GM19463 (cell line): Measurements from ENCODE around the gene PAFAH2.
"Not testable (repeated sequence)": the region's sequence is repeated elsewhere in the genome, so short reads cannot be mapped to it uniquely, and the experiment has no call there.

Experiments used
- ATAC-seq: cut with Tn5 transposase; IDR thresholded peaks from one replicate; pipeline ENCODE4 v1.9.1; 2021; ENCODE audit warnings: mild to moderate bottlenecking, moderate library complexity; ENCODE audit not compliant: unreplicated experiment

PAFAH2 gene

GRCh38 chr1:25943511-25943910 lies 54.4 kb downstream of the PAFAH2 start:
- ATAC-seq: not testable (repeated sequence)

GRCh38 chr1:25936947-25937346 lies 60.9 kb downstream of the PAFAH2 start:
- ATAC-seq: no peak

GRCh38 chr1:25933479-25934365 lies 64.1 kb downstream of the PAFAH2 start:
- no peak for ATAC-seq

GRCh38 chr1:25932811-25933400 lies 65.0 kb downstream of the PAFAH2 start:
- ATAC-seq: not testable (repeated sequence)

GRCh38 chr1:25932321-25932720 lies 65.5 kb downstream of the PAFAH2 start:
- ATAC-seq: no peak

GRCh38 chr1:25929016-25929415 lies 68.8 kb downstream of the PAFAH2 start:
- ATAC-seq: no peak

GRCh38 chr1:25927521-25928265 lies 70.2 kb downstream of the PAFAH2 start:
- ATAC-seq: no peak

GRCh38 chr1:25926731-25927496 lies 70.9 kb downstream of the PAFAH2 start:
- ATAC-seq: no peak

- no peak for ATAC-seq
Observed at GRCh38 chr1:25924454-25924853, 73.4 kb downstream of the PAFAH2 start.

GRCh38 chr1:25922971-25923552 lies 74.8 kb downstream of the PAFAH2 start:
- ATAC-seq: no peak

GRCh38 chr1:25922056-25922970 lies 75.5 kb downstream of the PAFAH2 start:
- no peak for ATAC-seq

- no peak for ATAC-seq
Observed at GRCh38 chr1:25918615-25919014, 79.2 kb downstream of the PAFAH2 start.

GRCh38 chr1:25917996-25918395 lies 79.9 kb downstream of the PAFAH2 start:
- ATAC-seq: no peak

GRCh38 chr1:25916460-25916859 lies 81.4 kb downstream of the PAFAH2 start:
- ATAC-seq: no peak

- no peak for ATAC-seq
Observed at GRCh38 chr1:25914074-25914995, 83.5 kb downstream of the PAFAH2 start.

GRCh38 chr1:25913206-25913605 lies 84.7 kb downstream of the PAFAH2 start:
- no peak for ATAC-seq

GRCh38 chr1:25912076-25912831 lies 85.6 kb downstream of the PAFAH2 start:
- ATAC-seq: no peak

- no peak for ATAC-seq
Observed at GRCh38 chr1:25911162-25911561, 86.7 kb downstream of the PAFAH2 start.
